T-helper 17 cell (primary cell): ENCODE results near the gene FSD2. TPM values are rescaled to one million over a fixed set of nuclear protein-coding genes. Genes with fewer than 3 reads are reported as not detected.
"Not testable (repeated sequence)": the region's sequence is repeated elsewhere in the genome, so short reads cannot be mapped to it uniquely, and the experiment has no call there.

Experiments
- ATAC-seq: fragments of 150-1000 bp; cut with Tn5 transposase; 2 replicates; pipeline ENCODE4 v1.10.0; 2021; ENCODE audit warnings: mild to moderate bottlenecking, moderate library complexity
- DNase-seq, 3 donors: peaks; one replicate each; pipeline versions ENCODE4 v3.0.0 to v3.0.0-alpha.2; 2020 to 2021
- H3K9me3 ChIP-seq: one replicate; pipeline ENCODE4 v1.7.0; 2013; ENCODE audit warnings: low read length, mild to moderate bottlenecking; ENCODE audit not compliant: control insufficient read depth, poor library complexity, severe bottlenecking
- H3K27ac Mint-ChIP-seq: one replicate; pipeline ENCODE4 v1.8.0; 2022; ENCODE audit warnings: mild to moderate bottlenecking, moderate library complexity, mixed read lengths
- H3K27me3 Mint-ChIP-seq: one replicate; pipeline ENCODE4 v1.8.0; 2022; ENCODE audit warnings: mixed read lengths
- H3K36me3 Mint-ChIP-seq: one replicate; pipeline ENCODE4 v1.8.0; 2022; ENCODE audit warnings: low read depth, mixed read lengths
- H3K4me1 Mint-ChIP-seq: one replicate; pipeline ENCODE4 v1.8.0; 2022; ENCODE audit warnings: mild to moderate bottlenecking, mixed read lengths
- H3K4me3 Mint-ChIP-seq: one replicate; pipeline ENCODE4 v1.8.0; 2022; ENCODE audit warnings: mild to moderate bottlenecking, moderate library complexity, mixed read lengths
- total RNA-seq, 4 donors: library from RNA in 2 of 4; stranded (reverse) in 2 of 4; gene quantifications; one replicate each; pipeline ENCODE4 v1.2.3 and lab custom pipeline; 2022 to 2026

Gene FSD2
- total RNA-seq, 2 donors from 2014 or later, result not detected

- Mint-ChIP-seq H3K36me3 (peaks cover 11% of the 10 kb centered on the region), H3K4me1 (peaks cover 12% of the 10 kb centered on the region)
- not testable (repeated sequence) for ATAC-seq, H3K9me3 ChIP-seq, H3K4me3 Mint-ChIP-seq, H3K27ac Mint-ChIP-seq, H3K27me3 Mint-ChIP-seq, DNase-seq
Observed at GRCh38 chr15:82766201-82766600, 39.7 kb downstream of the FSD2 start.

GRCh38 chr15:82764740-82765139, 41.1 kb downstream of the FSD2 start:
- Mint-ChIP-seq H3K27me3 (no peaks in the 10 kb centered on the region), H3K27ac (no peak overlapping the region), H3K4me3 (no peak overlapping the region), H3K36me3 (peaks cover 16% of the 10 kb centered on the region), H3K4me1 (peaks cover 17% of the 10 kb centered on the region)
- ATAC-seq (no peak), DNase-seq (no peak)
- H3K9me3 ChIP-seq, result no peaks in the 10 kb centered on the region

GRCh38 chr15:82764117-82764490, 41.8 kb downstream of the FSD2 start:
- H3K4me3 Mint-ChIP-seq, result no peak overlapping the region
- no peak overlapping the region for H3K27ac Mint-ChIP-seq
- H3K36me3 Mint-ChIP-seq, result peaks cover 16% of the 10 kb centered on the region
- no peaks in the 10 kb centered on the region for H3K27me3 Mint-ChIP-seq
- DNase-seq, result no peak
- no peaks in the 10 kb centered on the region for H3K9me3 ChIP-seq
- no peak for ATAC-seq
- H3K4me1 Mint-ChIP-seq, result peaks cover 17% of the 10 kb centered on the region

GRCh38 chr15:82763361-82764116, 42.3 kb downstream of the FSD2 start:
- no peaks in the 10 kb centered on the region for H3K27me3 Mint-ChIP-seq
- H3K4me3 Mint-ChIP-seq, result no peak overlapping the region
- no peaks in the 10 kb centered on the region for H3K9me3 ChIP-seq
- peaks cover 20% of the 10 kb centered on the region for H3K4me1 Mint-ChIP-seq
- no peak overlapping the region for H3K27ac Mint-ChIP-seq
- no peak for DNase-seq
- ATAC-seq, result no peak
- H3K36me3 Mint-ChIP-seq, result peaks cover 18% of the 10 kb centered on the region

GRCh38 chr15:82751308-82751707, 54.6 kb downstream of the FSD2 start:
- Mint-ChIP-seq H3K4me3 (peak overlapping the region; percentile 99), H3K4me1 (peaks cover 35% of the 10 kb centered on the region), H3K27ac (peak overlapping the region; percentile 93), H3K36me3 (peaks cover 7% of the 10 kb centered on the region), H3K27me3 (no peaks in the 10 kb centered on the region)
- DNase-seq, result no peak
- no peak for ATAC-seq
- no peaks in the 10 kb centered on the region for H3K9me3 ChIP-seq

GRCh38 chr15:82750831-82751180, 55.1 kb downstream of the FSD2 start:
- peak; percentile 64 for ATAC-seq
- Mint-ChIP-seq H3K4me3 (peak overlapping the region; percentile 99), H3K4me1 (peaks cover 31% of the 10 kb centered on the region), H3K27me3 (no peaks in the 10 kb centered on the region), H3K27ac (peak overlapping the region; percentile 93), H3K36me3 (peaks cover 3% of the 10 kb centered on the region)
- DNase-seq, result no peak
- no peaks in the 10 kb centered on the region for H3K9me3 ChIP-seq

GRCh38 chr15:82749951-82750830, 55.7 kb downstream of the FSD2 start:
- ATAC-seq (peak; percentile 96), DNase-seq (peak; percentile 56 to 72 (median 68))
- Mint-ChIP-seq H3K27me3 (no peaks in the 10 kb centered on the region), H3K4me1 (peaks cover 29% of the 10 kb centered on the region), H3K36me3 (peaks cover 3% of the 10 kb centered on the region), H3K4me3 (peak overlapping the region; percentile 99), H3K27ac (peak overlapping the region; percentile 93)
- H3K9me3 ChIP-seq, result no peaks in the 10 kb centered on the region

- peaks cover 3% of the 10 kb centered on the region for H3K36me3 Mint-ChIP-seq
- no peaks in the 10 kb centered on the region for H3K9me3 ChIP-seq
- no peak overlapping the region for H3K27ac Mint-ChIP-seq
- ATAC-seq (no peak), DNase-seq (no peak)
- H3K27me3 Mint-ChIP-seq, result no peaks in the 10 kb centered on the region
- peaks cover 25% of the 10 kb centered on the region for H3K4me1 Mint-ChIP-seq
- no peak overlapping the region for H3K4me3 Mint-ChIP-seq
Observed at GRCh38 chr15:82748315-82748714, 57.6 kb downstream of the FSD2 start.

GRCh38 chr15:82743810-82744209, 62.1 kb downstream of the FSD2 start:
- Mint-ChIP-seq H3K36me3 (no peaks in the 10 kb centered on the region), H3K4me3 (no peak overlapping the region), H3K27me3 (no peaks in the 10 kb centered on the region), H3K4me1 (peaks cover 5% of the 10 kb centered on the region), H3K27ac (no peak overlapping the region)
- no peak for ATAC-seq
- H3K9me3 ChIP-seq, result no peaks in the 10 kb centered on the region
- no peak for DNase-seq

GRCh38 chr15:82742134-82742533, 63.7 kb downstream of the FSD2 start:
- H3K4me3 Mint-ChIP-seq, result no peak overlapping the region
- H3K9me3 ChIP-seq, result no peaks in the 10 kb centered on the region
- H3K27me3 Mint-ChIP-seq, result no peaks in the 10 kb centered on the region
- no peak for ATAC-seq
- no peak for DNase-seq
- no peak overlapping the region for H3K27ac Mint-ChIP-seq
- peaks cover 5% of the 10 kb centered on the region for H3K4me1 Mint-ChIP-seq
- H3K36me3 Mint-ChIP-seq, result no peaks in the 10 kb centered on the region

- no peak for ATAC-seq
- Mint-ChIP-seq H3K36me3 (no peaks in the 10 kb centered on the region), H3K4me3 (no peak overlapping the region), H3K27me3 (no peaks in the 10 kb centered on the region), H3K27ac (peak overlapping the region; percentile 24), H3K4me1 (peaks cover 5% of the 10 kb centered on the region)
- no peaks in the 10 kb centered on the region for H3K9me3 ChIP-seq
- no peak for DNase-seq
Observed at GRCh38 chr15:82739086-82739485, 66.8 kb downstream of the FSD2 start.

- H3K9me3 ChIP-seq, result no peaks in the 10 kb centered on the region
- ATAC-seq, result no peak
- Mint-ChIP-seq H3K27ac (no peak overlapping the region), H3K36me3 (no peaks in the 10 kb centered on the region), H3K4me3 (no peak overlapping the region), H3K27me3 (no peaks in the 10 kb centered on the region), H3K4me1 (peaks cover 5% of the 10 kb centered on the region)
- DNase-seq, result no peak
Observed at GRCh38 chr15:82737975-82738374, 67.9 kb downstream of the FSD2 start.

- Mint-ChIP-seq H3K27me3 (no peaks in the 10 kb centered on the region), H3K36me3 (no peaks in the 10 kb centered on the region), H3K4me3 (no peak overlapping the region), H3K4me1 (no peaks in the 10 kb centered on the region), H3K27ac (no peak overlapping the region)
- DNase-seq (no peak), ATAC-seq (no peak)
- H3K9me3 ChIP-seq, result no peaks in the 10 kb centered on the region
Observed at GRCh38 chr15:82731527-82731926, 74.3 kb downstream of the FSD2 start.
